OCI-LY3 (cell line): ENCODE measurements around the gene CEP76.

Experiments used
- EZH2phosphoT487 ChIP-seq: fragments of 200-600 bp; shearing (Covaris generic); IDR thresholded peaks from 2 replicates; pipeline ENCODE4 v1.6.1; 2018; ENCODE audit warnings: antibody characterized with exemption, mixed run types, low read depth
- TF ChIP-seq, protein P1 (sequence below): fragments of 200-600, 300-600 bp; sonication (generic); IDR thresholded peaks from 2 replicates; pipeline ENCODE4 v1.5.1; 2014; ENCODE audit warnings: antibody characterized with exemption, low read length, low read depth

DNA sequence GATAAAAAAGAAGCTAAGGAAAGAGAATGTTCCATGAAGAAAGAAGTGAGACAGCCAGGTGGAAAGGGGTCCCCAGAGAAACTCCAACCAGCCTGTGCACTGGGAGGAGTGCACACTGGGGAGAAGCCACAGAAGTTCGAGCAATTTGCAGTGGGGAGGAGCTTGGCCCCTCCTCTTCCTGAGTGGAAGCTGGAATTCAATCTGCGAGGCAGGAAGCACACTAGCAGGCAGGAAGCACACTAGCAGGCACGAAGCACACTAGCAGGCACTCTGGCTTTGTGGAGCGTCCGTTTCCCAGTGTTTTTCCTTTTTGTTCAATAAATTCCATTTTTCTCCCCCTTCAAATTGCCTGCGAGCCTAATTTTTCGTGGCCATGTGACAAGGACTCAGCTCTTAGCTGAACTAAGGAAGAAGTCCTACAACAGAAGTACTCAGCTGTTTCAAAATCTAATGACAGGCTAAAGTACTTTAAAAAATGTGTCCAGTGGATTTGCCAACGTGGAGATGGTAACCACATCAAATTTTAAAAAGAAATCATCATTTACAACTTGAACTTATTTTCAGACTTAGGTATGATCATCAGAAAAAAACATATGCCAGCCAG lies 23.2 kb downstream of the CEP76 start:
- TF ChIP-seq, protein P1, sequence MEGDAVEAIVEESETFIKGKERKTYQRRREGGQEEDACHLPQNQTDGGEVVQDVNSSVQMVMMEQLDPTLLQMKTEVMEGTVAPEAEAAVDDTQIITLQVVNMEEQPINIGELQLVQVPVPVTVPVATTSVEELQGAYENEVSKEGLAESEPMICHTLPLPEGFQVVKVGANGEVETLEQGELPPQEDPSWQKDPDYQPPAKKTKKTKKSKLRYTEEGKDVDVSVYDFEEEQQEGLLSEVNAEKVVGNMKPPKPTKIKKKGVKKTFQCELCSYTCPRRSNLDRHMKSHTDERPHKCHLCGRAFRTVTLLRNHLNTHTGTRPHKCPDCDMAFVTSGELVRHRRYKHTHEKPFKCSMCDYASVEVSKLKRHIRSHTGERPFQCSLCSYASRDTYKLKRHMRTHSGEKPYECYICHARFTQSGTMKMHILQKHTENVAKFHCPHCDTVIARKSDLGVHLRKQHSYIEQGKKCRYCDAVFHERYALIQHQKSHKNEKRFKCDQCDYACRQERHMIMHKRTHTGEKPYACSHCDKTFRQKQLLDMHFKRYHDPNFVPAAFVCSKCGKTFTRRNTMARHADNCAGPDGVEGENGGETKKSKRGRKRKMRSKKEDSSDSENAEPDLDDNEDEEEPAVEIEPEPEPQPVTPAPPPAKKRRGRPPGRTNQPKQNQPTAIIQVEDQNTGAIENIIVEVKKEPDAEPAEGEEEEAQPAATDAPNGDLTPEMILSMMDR = no peak
- no peak for TF ChIP-seq EZH2phosphoT487
